Natural killer cell treated with Interleukin-12 subunit alpha and Interleukin-12 subunit beta and Interleukin-15 and Interleukin-18, amount 100 ng/mL, for 72 hours (primary cell): Measurements from ENCODE around the gene FGD4. TPM values are rescaled to one million over a fixed set of nuclear protein-coding genes. Genes with fewer than 3 reads are reported as not detected.

Experiments used
- ATAC-seq, 2 donors: fragments of 150-1000 bp; cut with Tn5 transposase in 1 of 2; sonication (Bioruptor Pico), chemical (Tn5 transposase) in 1 of 2; 2 replicates each; pipeline ENCODE4 v1.10.0; 2021
- DNase-seq: peaks from one replicate; pipeline ENCODE4 v3.0.0; 2022; ENCODE audit warnings: low spot score
- H3K27ac Mint-ChIP-seq, 2 donors: 1 replicate in 1 of 2; 2 replicates in 1 of 2; pipeline ENCODE4 v1.8.0; 2022; ENCODE audit warnings: mixed read lengths in 2 of 2, mild to moderate bottlenecking in 1 of 2, moderate library complexity in 1 of 2
- H3K27me3 Mint-ChIP-seq, 2 donors: 1 replicate in 1 of 2; 2 replicates in 1 of 2; pipeline ENCODE4 v1.8.0; 2022; ENCODE audit warnings: mixed read lengths in 2 of 2
- H3K36me3 Mint-ChIP-seq: one replicate; pipeline ENCODE4 v1.8.0; 2022; ENCODE audit warnings: mixed read lengths
- H3K4me1 Mint-ChIP-seq, 2 donors: 1 replicate in 1 of 2; 2 replicates in 1 of 2; pipeline ENCODE4 v1.8.0; 2022; ENCODE audit warnings: low read depth in 2 of 2, mixed read lengths in 2 of 2, mild to moderate bottlenecking in 1 of 2
- H3K4me3 Mint-ChIP-seq: one replicate; pipeline ENCODE4 v1.8.0; 2022; ENCODE audit warnings: mixed read lengths
- H3K9me3 Mint-ChIP-seq: 2 replicates; pipeline ENCODE4 v1.8.0; 2022; ENCODE audit warnings: mixed read lengths
- total RNA-seq, 2 donors: library from RNA; stranded (reverse); gene quantifications; one replicate each; pipeline ENCODE4 v1.2.3, GENCODE V29; 2022

Gene FGD4
- total RNA-seq, 2 donors from 2014 or later: 0.22 to 0.31 TPM

DNA sequence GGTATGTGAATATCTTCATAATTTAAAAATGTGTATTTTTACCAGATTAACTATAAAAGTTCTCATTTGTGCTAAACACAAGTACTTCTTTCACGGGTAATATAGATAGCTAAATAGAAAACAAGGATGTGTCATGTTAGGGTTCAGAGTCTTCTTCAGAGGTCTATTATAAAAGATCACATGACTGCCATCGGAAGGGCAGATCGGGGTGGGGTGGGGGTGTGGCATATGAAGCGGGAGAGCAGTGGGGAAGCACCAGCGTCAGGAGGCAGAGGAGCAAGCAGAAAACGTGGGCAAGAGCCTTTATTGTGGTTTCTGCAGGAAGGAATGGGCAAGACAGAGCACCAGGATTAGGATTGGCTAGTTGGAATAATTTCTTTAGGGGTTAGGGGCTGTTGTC, 216.1 kb downstream of the FGD4 start:
- Mint-ChIP-seq H3K27me3 (peaks cover 2 to 4% of the 10 kb centered on the region in 2 donors), H3K36me3 (no peaks in the 10 kb centered on the region), H3K4me1 (no peaks in the 10 kb centered on the region), H3K4me3 (no peak overlapping the region), H3K27ac (no peak overlapping the region), H3K9me3 (no peaks in the 10 kb centered on the region)
- DNase-seq: no peak
- no peak for ATAC-seq

DNA sequence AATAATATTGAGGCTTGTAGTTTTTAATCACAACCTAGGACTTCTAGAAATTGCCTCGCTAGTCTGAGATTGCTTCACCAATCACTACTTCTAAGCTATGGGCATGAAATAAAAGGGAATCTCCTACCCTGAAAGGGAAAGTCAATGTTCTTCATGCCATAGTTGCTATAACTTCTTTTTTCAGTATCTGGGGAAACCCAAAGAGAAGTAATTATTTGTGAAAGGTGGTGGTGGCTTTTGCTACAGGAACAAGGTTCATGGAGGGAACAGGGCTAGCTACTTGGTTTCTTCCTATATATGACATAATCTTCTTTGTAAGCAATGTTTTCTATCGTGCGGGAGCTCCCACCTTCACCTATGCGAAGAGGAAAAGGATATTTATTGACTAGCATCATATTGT, 218.2 kb downstream of the FGD4 start:
- DNase-seq (no peak), ATAC-seq (no peak)
- Mint-ChIP-seq H3K36me3 (no peaks in the 10 kb centered on the region), H3K4me3 (no peak overlapping the region), H3K4me1 (no peaks in the 10 kb centered on the region), H3K9me3 (no peaks in the 10 kb centered on the region), H3K27ac (no peak overlapping the region), H3K27me3 (peaks cover 2 to 3% of the 10 kb centered on the region in 2 donors)

GRCh38 chr12:32618115-32618514, 218.8 kb downstream of the FGD4 start:
- peaks cover 0 to 2% of the 10 kb centered on the region in 2 donors for H3K27me3 Mint-ChIP-seq
- DNase-seq: no peak
- no peaks in the 10 kb centered on the region for H3K36me3 Mint-ChIP-seq
- no peak for ATAC-seq
- H3K4me1 Mint-ChIP-seq: no peaks in the 10 kb centered on the region
- H3K4me3 Mint-ChIP-seq: no peak overlapping the region
- no peaks in the 10 kb centered on the region for H3K9me3 Mint-ChIP-seq
- no peak overlapping the region for H3K27ac Mint-ChIP-seq

- no peak for ATAC-seq
- DNase-seq: no peak
- H3K4me3 Mint-ChIP-seq: no peak overlapping the region
- H3K9me3 Mint-ChIP-seq: no peaks in the 10 kb centered on the region
- peaks cover 0 to 7% of the 10 kb centered on the region in 2 donors for H3K27me3 Mint-ChIP-seq
- H3K27ac Mint-ChIP-seq: no peak overlapping the region
- H3K4me1 Mint-ChIP-seq: no peaks in the 10 kb centered on the region
- no peaks in the 10 kb centered on the region for H3K36me3 Mint-ChIP-seq
These were observed 228.6 kb downstream of the FGD4 start for GRCh38 chr12:32627976-32628375.

GRCh38 chr12:32641287-32641901, 242.0 kb downstream of the FGD4 start:
- no peak for ATAC-seq
- H3K9me3 Mint-ChIP-seq: no peaks in the 10 kb centered on the region
- no peak for DNase-seq
- no peaks in the 10 kb centered on the region for H3K36me3 Mint-ChIP-seq
- H3K27me3 Mint-ChIP-seq: no peaks in the 10 kb centered on the region
- no peak overlapping the region for H3K4me3 Mint-ChIP-seq
- H3K27ac Mint-ChIP-seq: no peak overlapping the region
- no peaks in the 10 kb centered on the region for H3K4me1 Mint-ChIP-seq

DNA sequence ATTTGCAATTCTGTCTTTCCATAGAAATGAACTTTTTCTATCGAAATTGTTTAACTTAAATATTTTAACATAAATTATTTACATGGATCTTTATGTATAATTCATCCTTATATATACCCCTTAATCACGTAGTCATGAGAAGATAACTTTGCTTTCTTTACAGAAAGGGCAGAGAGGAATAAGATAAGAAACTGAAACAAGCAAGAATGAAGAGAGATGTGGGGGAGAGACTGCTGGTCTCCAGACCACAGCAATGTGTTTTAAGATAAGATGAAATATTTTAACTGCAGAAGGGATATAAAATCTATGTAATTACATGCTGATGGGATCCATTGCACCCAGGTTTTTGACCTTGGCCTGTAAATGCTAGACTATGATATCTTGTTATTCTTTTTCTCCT, 245.1 kb downstream of the FGD4 start:
- Mint-ChIP-seq H3K27me3 (peaks cover 7 to 11% of the 10 kb centered on the region in 2 donors), H3K9me3 (no peaks in the 10 kb centered on the region), H3K4me1 (no peaks in the 10 kb centered on the region), H3K36me3 (no peaks in the 10 kb centered on the region), H3K27ac (no peak overlapping the region), H3K4me3 (no peak overlapping the region)
- no peak for ATAC-seq
- no peak for DNase-seq

GRCh38 chr12:32647275-32647674, 247.9 kb downstream of the FGD4 start:
- H3K27ac Mint-ChIP-seq: no peak overlapping the region
- no peak overlapping the region for H3K4me3 Mint-ChIP-seq
- no peak for ATAC-seq

GRCh38 chr12:32650508-32650907, 251.2 kb downstream of the FGD4 start:
- ATAC-seq: no peak
- Mint-ChIP-seq H3K4me1 (no peaks in the 10 kb centered on the region), H3K4me3 (no peak overlapping the region), H3K36me3 (no peaks in the 10 kb centered on the region), H3K27me3 (peaks cover 7 to 11% of the 10 kb centered on the region in 2 donors), H3K9me3 (no peaks in the 10 kb centered on the region), H3K27ac (no peak overlapping the region)
- no peak for DNase-seq

More at GRCh38 chr12:32647275-32647674, 247.9 kb downstream of the FGD4 start:
- H3K27me3 Mint-ChIP-seq: peaks cover 7 to 11% of the 10 kb centered on the region in 2 donors
- H3K9me3 Mint-ChIP-seq: no peaks in the 10 kb centered on the region
- no peaks in the 10 kb centered on the region for H3K4me1 Mint-ChIP-seq
- H3K36me3 Mint-ChIP-seq: no peaks in the 10 kb centered on the region
- DNase-seq: no peak

GRCh38 chr12:32651151-32651955, 252.0 kb downstream of the FGD4 start:
- DNase-seq: no peak
- H3K4me3 Mint-ChIP-seq: no peak overlapping the region
- H3K36me3 Mint-ChIP-seq: no peaks in the 10 kb centered on the region
- no peaks in the 10 kb centered on the region for H3K9me3 Mint-ChIP-seq
- no peak overlapping the region for H3K27ac Mint-ChIP-seq
- peaks cover 7 to 11% of the 10 kb centered on the region in 2 donors for H3K27me3 Mint-ChIP-seq
- ATAC-seq: no peak
- H3K4me1 Mint-ChIP-seq: no peaks in the 10 kb centered on the region

DNA sequence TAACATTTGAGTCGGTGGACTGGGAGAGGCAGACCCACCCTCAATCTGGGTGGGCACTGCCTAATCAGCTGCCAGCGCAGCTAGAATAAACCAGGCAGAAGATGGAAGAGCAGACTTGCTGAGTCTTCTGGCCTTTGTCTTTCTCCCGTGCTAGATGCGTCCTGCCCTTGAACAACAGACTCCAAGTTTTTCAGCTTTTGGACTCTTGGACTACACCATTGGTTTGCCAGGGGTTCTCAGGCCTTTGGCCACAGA, 252.5 kb downstream of the FGD4 start:
- no peak for ATAC-seq
- Mint-ChIP-seq H3K4me1 (no peaks in the 10 kb centered on the region), H3K36me3 (no peaks in the 10 kb centered on the region), H3K9me3 (no peaks in the 10 kb centered on the region), H3K4me3 (no peak overlapping the region), H3K27me3 (peaks cover 7 to 11% of the 10 kb centered on the region in 2 donors), H3K27ac (no peak overlapping the region)
- DNase-seq: no peak

- no peak overlapping the region for H3K27ac Mint-ChIP-seq
- H3K4me1 Mint-ChIP-seq: no peaks in the 10 kb centered on the region
- no peak for DNase-seq
- no peak overlapping the region for H3K4me3 Mint-ChIP-seq
- H3K9me3 Mint-ChIP-seq: no peaks in the 10 kb centered on the region
- H3K36me3 Mint-ChIP-seq: no peaks in the 10 kb centered on the region
- no peaks in the 10 kb centered on the region for H3K27me3 Mint-ChIP-seq
- ATAC-seq: no peak
These were observed 260.6 kb downstream of the FGD4 start for GRCh38 chr12:32659908-32660440.

- ATAC-seq: peak in 1 of 2 donors; percentile 56
These were observed 262.3 kb downstream of the FGD4 start for GRCh38 chr12:32661706-32662105.

DNA sequence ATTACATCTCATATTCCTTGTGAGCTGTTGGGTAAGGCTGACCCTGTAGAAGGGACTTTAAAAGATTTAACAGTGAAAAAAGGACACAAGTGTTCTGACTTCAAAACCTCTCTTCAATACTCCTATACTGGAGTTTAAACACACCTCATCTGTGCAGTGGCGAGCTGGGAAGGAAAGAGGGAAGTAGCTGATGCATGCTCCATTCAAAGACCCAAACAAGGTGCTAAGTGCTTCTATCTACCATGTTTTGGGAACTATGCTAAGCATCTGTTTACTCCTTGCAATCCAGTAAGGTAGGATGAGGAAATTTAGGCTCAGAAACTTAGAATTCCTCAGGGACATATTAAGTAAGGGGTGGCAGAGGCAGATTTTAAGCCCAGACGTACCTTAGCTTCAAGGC, 263.3 kb downstream of the FGD4 start:
- Mint-ChIP-seq H3K9me3 (no peaks in the 10 kb centered on the region), H3K27ac (no peak overlapping the region), H3K27me3 (no peaks in the 10 kb centered on the region), H3K4me3 (no peak overlapping the region), H3K4me1 (no peaks in the 10 kb centered on the region), H3K36me3 (no peaks in the 10 kb centered on the region)
- DNase-seq (no peak), ATAC-seq (no peak)

More at GRCh38 chr12:32661706-32662105, 262.3 kb downstream of the FGD4 start:
- no peak for DNase-seq
- H3K27me3 Mint-ChIP-seq: no peaks in the 10 kb centered on the region
- no peaks in the 10 kb centered on the region for H3K36me3 Mint-ChIP-seq
- H3K9me3 Mint-ChIP-seq: no peaks in the 10 kb centered on the region
- H3K4me3 Mint-ChIP-seq: no peak overlapping the region
- H3K4me1 Mint-ChIP-seq: no peaks in the 10 kb centered on the region
- no peak overlapping the region for H3K27ac Mint-ChIP-seq

DNA sequence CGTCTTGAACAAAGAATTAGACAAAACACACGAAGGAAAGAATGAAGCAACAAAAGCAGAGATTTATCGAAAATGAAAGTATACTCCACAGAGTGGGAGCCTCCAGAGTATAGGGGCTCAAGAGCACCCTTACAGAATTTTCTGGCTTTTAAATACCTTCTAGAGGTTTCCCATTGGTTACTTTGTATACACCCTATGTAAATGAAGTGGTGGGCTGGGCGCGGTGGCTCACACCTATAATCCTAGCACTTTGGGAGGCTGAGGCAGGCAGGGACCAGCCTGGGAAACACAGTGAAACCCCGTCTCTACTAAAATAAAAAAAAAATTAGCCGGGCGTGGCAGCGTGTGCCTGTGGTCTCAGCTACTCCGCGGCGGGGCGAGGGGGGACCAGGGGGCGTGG, 266.7 kb downstream of the FGD4 start:
- H3K27ac Mint-ChIP-seq: no peak overlapping the region
- no peak for DNase-seq
- H3K36me3 Mint-ChIP-seq: no peaks in the 10 kb centered on the region
- H3K4me1 Mint-ChIP-seq: no peaks in the 10 kb centered on the region
- no peak overlapping the region for H3K4me3 Mint-ChIP-seq
- no peak for ATAC-seq
- H3K9me3 Mint-ChIP-seq: no peaks in the 10 kb centered on the region
- peaks cover 2 to 5% of the 10 kb centered on the region in 2 donors for H3K27me3 Mint-ChIP-seq
